IMR-90 (cell line): ENCODE results near the gene FNDC11. TPM values are rescaled to one million over a fixed set of nuclear protein-coding genes. Genes with fewer than 3 reads are reported as not detected.

Experiments used
- ATAC-seq: fragments of 200-7000 bp; cut with Tn5 transposase; 2 replicates; pipeline ENCODE4 v1.9.1; 2020; ENCODE audit warnings: low read depth, mild to moderate bottlenecking, moderate library complexity
- BruUV-seq: library from RNA; stranded (reverse); fragments of 400-500 nt; replicated peaks from 2 replicates; lab custom pipeline; 2021; lab: Mats Ljungman, UMichigan
- CTCF ChIA-PET: fragments of 300-600 bp; formaldehyde crosslinking; extraction: SDS; loops from one replicate; lab custom pipeline; 2021; ENCODE audit warnings: antibody characterized with exemption; lab: Yijun Ruan, JAX
- POLR2A ChIA-PET: fragments of 300-600 bp; sonication (Branson Sonifier 250); formaldehyde crosslinking; loops from one replicate; lab custom pipeline; 2022; ENCODE audit warnings: antibody characterized with exemption; ENCODE audit not compliant: unreplicated experiment; lab: Charles Lee
- DNase-seq: peaks from one replicate; pipeline ENCODE4 v3.0.0; 2013
- H2AFZ ChIP-seq: replicated peaks from 2 replicates; pipeline ENCODE3; 2013; ENCODE audit warnings: low read length, mild to moderate bottlenecking; ENCODE audit not compliant: poor library complexity
- H2AK5ac ChIP-seq: 2 replicates; pipeline ENCODE4 v1.6.1; 2013; ENCODE audit warnings: low read depth, low read length, inconsistent platforms
- H2AK9ac ChIP-seq: replicated peaks from 2 replicates; pipeline ENCODE3; 2013; ENCODE audit warnings: mild to moderate bottlenecking, low read depth, low read length, moderate library complexity; ENCODE audit not compliant: poor library complexity
- H2BK120ac ChIP-seq: 2 replicates; pipeline ENCODE4 v1.6.1; 2013; ENCODE audit warnings: low read depth, low read length, inconsistent platforms
- H2BK15ac ChIP-seq: 3 replicates; pipeline ENCODE4 v1.6.1; 2013; ENCODE audit warnings: low read depth, low read length, inconsistent platforms
- H2BK20ac ChIP-seq: 2 replicates; pipeline ENCODE4 v1.6.1; 2013; ENCODE audit warnings: low read depth, mild to moderate bottlenecking, inconsistent platforms, low read length, moderate library complexity
- H2BK5ac ChIP-seq: 2 replicates; pipeline ENCODE4 v1.6.1; 2013; ENCODE audit warnings: mild to moderate bottlenecking, low read depth, low read length, inconsistent platforms; ENCODE audit not compliant: poor library complexity, severe bottlenecking
- H3K14ac ChIP-seq: replicated peaks from 2 replicates; pipeline ENCODE4 v1.6.1; 2013; ENCODE audit warnings: low read depth, low read length, inconsistent platforms
- H3K18ac ChIP-seq: 2 replicates; pipeline ENCODE4 v1.6.1; 2013; ENCODE audit warnings: low read depth, low read length, control low read depth
- H3K23ac ChIP-seq: 2 replicates; pipeline ENCODE4 v1.6.1; 2013; ENCODE audit warnings: low read depth, low read length, inconsistent platforms
- H3K27ac ChIP-seq: 2 replicates; pipeline ENCODE4 v1.5.1; 2013; ENCODE audit warnings: mild to moderate bottlenecking, control low read depth, low read length; ENCODE audit not compliant: insufficient read depth
- H3K27me3 ChIP-seq: 2 replicates; pipeline ENCODE4 v1.6.1; 2013; ENCODE audit warnings: low read length; ENCODE audit not compliant: control insufficient read depth, insufficient read depth
- H3K36me3 ChIP-seq: 2 replicates; pipeline ENCODE4 v1.6.1; 2013; ENCODE audit warnings: low read length, mixed read lengths; ENCODE audit not compliant: control insufficient read depth, insufficient read depth
- H3K4ac ChIP-seq: 2 replicates; pipeline ENCODE4 v1.6.1; 2013; ENCODE audit warnings: low read depth, low read length, inconsistent platforms
- H3K4me1 ChIP-seq: 2 replicates; pipeline ENCODE4 v1.6.1; 2013; ENCODE audit warnings: low read length, mixed read lengths; ENCODE audit not compliant: control insufficient read depth, insufficient read depth
- H3K4me2 ChIP-seq: 2 replicates; pipeline ENCODE4 v1.6.1; 2013; ENCODE audit warnings: low read depth, mild to moderate bottlenecking, control low read depth, low read length, moderate library complexity
- H3K4me3 ChIP-seq: 2 replicates; pipeline ENCODE4 v1.5.1; 2013; ENCODE audit warnings: low read depth, mild to moderate bottlenecking, control low read depth, low read length, moderate library complexity; ENCODE audit not compliant: insufficient read depth
- H3K56ac ChIP-seq: 2 replicates; pipeline ENCODE4 v1.6.1; 2013; ENCODE audit warnings: low read length, inconsistent platforms; ENCODE audit not compliant: insufficient read depth; ENCODE audit errors: extremely low read depth
- H3K79me1 ChIP-seq, 2 experiments: 2 replicates each; pipeline ENCODE4 v1.6.1; 2013; ENCODE audit warnings: low read length in 2 of 2, inconsistent platforms in 1 of 2, low read depth in 1 of 2
- H3K9ac ChIP-seq: 2 replicates; pipeline ENCODE4 v1.6.1; 2013; ENCODE audit warnings: low read depth, low read length, control low read depth
- H3K9me1 ChIP-seq: 2 replicates; pipeline ENCODE4 v1.6.1; 2013; ENCODE audit warnings: low read length, inconsistent platforms; ENCODE audit not compliant: insufficient read depth
- H3K9me3 ChIP-seq: 2 replicates; pipeline ENCODE4 v1.6.1; 2013; ENCODE audit warnings: low read length; ENCODE audit not compliant: control insufficient read depth, insufficient read depth
- H4K20me1 ChIP-seq: 2 replicates; pipeline ENCODE4 v1.6.1; 2013; ENCODE audit warnings: low read length, inconsistent platforms; ENCODE audit not compliant: insufficient read depth
- H4K5ac ChIP-seq: 2 replicates; pipeline ENCODE4 v1.6.1; 2013; ENCODE audit warnings: mild to moderate bottlenecking, low read depth, low read length, control low read depth
- H4K8ac ChIP-seq, 2 experiments: 2 replicates each; pipeline ENCODE4 v1.6.1; 2013; ENCODE audit warnings: low read depth in 2 of 2, low read length in 2 of 2, control low read depth in 1 of 2, inconsistent platforms in 1 of 2
- H4K91ac ChIP-seq: 2 replicates; pipeline ENCODE4 v1.6.1; 2013; ENCODE audit warnings: low read depth, low read length, inconsistent platforms; ENCODE audit not compliant: insufficient read depth
- CTCF ChIP-seq: conservative IDR thresholded peaks from 2 replicates; pipeline ENCODE4 v1.5.1; 2012; ENCODE audit warnings: mild to moderate bottlenecking, low read depth, low read length, improper control_type of control experiment
- ELK1 ChIP-seq: fragments of 150-350 bp; IDR thresholded peaks from 2 replicates; pipeline ENCODE4 v1.6.1; 2016; ENCODE audit warnings: low read depth, mild to moderate bottlenecking, low read length, moderate library complexity, borderline replicate concordance
- MAFK ChIP-seq: IDR thresholded peaks from 2 replicates; pipeline ENCODE4 v1.6.1; 2012; ENCODE audit warnings: low read depth, low read length, improper control_type of control experiment
- MXI1 ChIP-seq: IDR thresholded peaks from 2 replicates; pipeline ENCODE4 v1.6.1; 2012; ENCODE audit warnings: low read depth, mild to moderate bottlenecking, low read length, moderate library complexity, borderline replicate concordance
- USF2 ChIP-seq: fragments of 150-350 bp; IDR thresholded peaks from 2 replicates; pipeline ENCODE4 v1.6.1; 2017; ENCODE audit warnings: mild to moderate bottlenecking, antibody characterized with exemption, low read length, low read depth
- WGBS, 2 experiments: methylation state at CpG; one replicate each; pipeline versions ENCODE4 v1.1.5 to v1.1.7; 2013; ENCODE audit warnings: missing lambda C conversion rate in 2 of 2; ENCODE audit not compliant: insufficient read length in 1 of 2; ENCODE audit errors: extremely low coverage in 2 of 2; 5-methylcytosine and 5-hydroxymethylcytosine counted together
- dilution Hi-C: fragments of 300-500 bp; cut with HindIII; formaldehyde crosslinking; loops from one replicate; pipeline ENCODE4 v1.14.3; 2018; ENCODE audit warnings: low sequenced_read_pairs; ENCODE audit not compliant: unreplicated experiment
- in situ Hi-C: fragments of 300-500 bp; cut with MboI; formaldehyde crosslinking; loops from 3 replicates; pipeline ENCODE4 v1.14.3; 2019; ENCODE audit warnings: low sequenced_read_pairs, inconsistent platforms, mixed read lengths
- intact Hi-C: fragments of 100-400 bp; cut with micrococcal nuclease; formaldehyde crosslinking; loops from 2 replicates; pipeline ENCODE4 v1.10.0; 2022
- polyA plus RNA-seq, 3 experiments: library from polyadenylated mRNA; depleted of rRNA; stranded (reverse); fragments of >200 nt; gene quantifications; 2 replicates each; pipeline ENCODE4 v1.2.3, GENCODE V29; 2012; ENCODE audit warnings: low replicate concordance in 1 of 3
- total RNA-seq: library from RNA; depleted of rRNA; stranded (reverse); fragments of >200 nt; gene quantifications from 2 replicates; pipeline ENCODE4 v1.2.3, GENCODE V29; 2012

FNDC11 gene
- total and polyA plus RNA-seq, 2 of the 4 experiments (the other 2 are of a cell fraction) = 0.36 to 1.0 TPM

DNA sequence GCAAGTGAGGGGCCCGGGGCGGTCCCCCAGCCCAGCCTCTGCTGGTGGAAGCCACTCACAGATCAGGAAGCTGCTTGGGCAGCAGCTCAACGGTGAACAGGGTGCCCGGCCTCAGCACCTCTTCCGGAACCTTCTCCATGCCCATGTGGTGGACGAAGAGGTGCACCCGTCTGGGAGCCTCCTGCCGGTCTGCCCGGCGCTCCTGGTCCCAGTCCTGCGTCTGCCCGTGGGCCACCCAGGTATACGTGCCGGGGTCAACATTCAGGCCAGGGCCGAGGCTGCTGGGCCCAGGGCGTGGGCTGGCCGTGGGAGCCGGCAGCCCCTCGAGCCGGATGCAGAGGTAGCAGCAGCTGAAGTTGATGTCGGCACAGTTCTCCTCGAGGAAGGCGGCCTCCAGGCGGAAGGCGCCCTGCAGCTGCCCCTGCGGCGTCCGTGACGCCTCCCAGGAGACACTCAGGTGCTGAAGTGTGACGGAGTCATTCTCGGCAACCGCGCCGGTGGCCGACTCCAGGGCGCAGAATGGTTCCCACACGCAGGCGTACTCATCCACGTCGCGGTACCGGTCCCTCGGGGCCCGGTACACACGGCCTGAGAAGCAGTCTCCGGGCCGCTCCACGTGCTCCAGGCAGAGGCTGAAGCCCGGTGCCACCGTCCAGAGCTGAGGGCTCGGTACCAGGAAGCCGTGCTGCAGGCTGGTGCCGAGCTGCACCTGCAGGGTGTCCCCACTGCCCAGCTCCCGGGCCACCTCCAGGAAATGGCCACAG lies 8.7 kb downstream of the FNDC11 start:
- BruUV-seq = no TSS peak

More for the DNA sequence above, 8.7 kb downstream of the FNDC11 start:
- Histone ChIP-seq H4K5ac (no peak overlapping the region), H3K4me3 (no peak overlapping the region), H3K27ac (no peak overlapping the region), H3K23ac (no peak overlapping the region), H3K27me3 (no peaks in the 10 kb centered on the region), H2BK20ac (no peak overlapping the region), H3K18ac (no peak overlapping the region), H2BK15ac (no peak overlapping the region), H2AK5ac (no peak overlapping the region), H3K4me1 (no peaks in the 10 kb centered on the region), H4K20me1 (no peaks in the 10 kb centered on the region), H3K4ac (no peak overlapping the region), H2BK120ac (no peak overlapping the region), H3K9me3 (no peaks in the 10 kb centered on the region), H4K91ac (no peak overlapping the region), H3K36me3 (peaks cover 66% of the 10 kb centered on the region), H2BK5ac (no peak overlapping the region), H3K9me1 (no peaks in the 10 kb centered on the region), H2AK9ac (no peak overlapping the region), H3K4me2 (no peak overlapping the region), H4K8ac (no peak overlapping the region), H3K14ac (no peak overlapping the region), H3K79me1 (no peaks in the 10 kb centered on the region), H3K56ac (no peak overlapping the region), H3K9ac (no peak overlapping the region), H2AFZ (no peak overlapping the region)
- DNase-seq (no peak), ATAC-seq (no peak)
- CTCF ChIA-PET = no interaction called here
- dilution Hi-C loops = no loop called here
- in situ Hi-C loops = no loop called here
- POLR2A ChIA-PET = no interaction called here
- TF ChIP-seq MAFK = no peak
- no peak for TF ChIP-seq CTCF
- TF ChIP-seq USF2 = no peak
- TF ChIP-seq ELK1 = no peak
- TF ChIP-seq MXI1 = no peak
- WGBS, 2 experiments = 94% methylated on average over 41 of the region's 54 CpGs; no CpG with 5 or more reads in 1 of the 2 experiments
- intact Hi-C loops = no loop called here
